ENCODE results near the gene SPANXN2.
"Not testable (repeated sequence)": the region's sequence is repeated elsewhere in the genome, so short reads cannot be mapped to it uniquely, and the experiment has no call there.

SPANXN2 gene

GRCh38 chrX:143720652-143721051, at the start of gene SPANXN2:
TSS of gene SPANXN2 (minus strand) at chrX:143720752. CDS start at chrX:143720668, 84 bp downstream.
- DNase-seq, result not testable (repeated sequence)

- DNase-seq, result no peak
Observed at GRCh38 chrX:143768976-143769375, 48.4 kb upstream of the SPANXN2 start.

GRCh38 chrX:143767789-143768188, 47.2 kb upstream of the SPANXN2 start:
- DNase-seq, result not testable (repeated sequence)

GRCh38 chrX:143757887-143758286, 37.3 kb upstream of the SPANXN2 start:
- no peak for DNase-seq

GRCh38 chrX:143757375-143757774, 36.8 kb upstream of the SPANXN2 start:
- DNase-seq, result no peak

GRCh38 chrX:143754183-143754582, 33.6 kb upstream of the SPANXN2 start:
- DNase-seq, result no peak

- DNase-seq, result no peak
Observed at GRCh38 chrX:143733866-143734265, 13.3 kb upstream of the SPANXN2 start.

- no peak for DNase-seq
Observed at GRCh38 chrX:143726296-143726695, 5.7 kb upstream of the SPANXN2 start.

GRCh38 chrX:143701460-143701859, 19.1 kb downstream of the SPANXN2 start:
- no peak for DNase-seq

- DNase-seq, result no peak
Observed at GRCh38 chrX:143694885-143695284, 25.7 kb downstream of the SPANXN2 start.

- DNase-seq, result no peak
Observed at GRCh38 chrX:143683486-143683885, 37.1 kb downstream of the SPANXN2 start.

GRCh38 chrX:143674926-143675325, 45.6 kb downstream of the SPANXN2 start:
- DNase-seq, result no peak

- no peak for DNase-seq
Observed at GRCh38 chrX:143669395-143669794, 51.2 kb downstream of the SPANXN2 start.

- DNase-seq, result no peak
Observed at GRCh38 chrX:143664302-143664701, 56.2 kb downstream of the SPANXN2 start.

- no peak for DNase-seq
Observed at GRCh38 chrX:143663755-143664154, 56.8 kb downstream of the SPANXN2 start.
